HepG2 (cell line): ENCODE results near the gene AGPAT3. TPM values are rescaled to one million over a fixed set of nuclear protein-coding genes. Genes with fewer than 3 reads are reported as not detected.

Experiments used
- CC2D1A ChIP-seq: sonication (generic); formaldehyde crosslinking; IDR thresholded peaks from 2 replicates; pipeline ENCODE4 v1.8.1; 2023; ENCODE audit warnings: mild to moderate bottlenecking, missing genetic modification reagents
- CSRNP2 ChIP-seq: sonication (generic); formaldehyde crosslinking; conservative IDR thresholded peaks from 2 replicates; pipeline ENCODE4 v1.8.0; 2022; ENCODE audit warnings: low read depth, missing genetic modification reagents
- FOXM1 ChIP-seq: sonication (generic); formaldehyde crosslinking; IDR thresholded peaks from 2 replicates; pipeline ENCODE4 v1.5.0; 2020; ENCODE audit warnings: missing genetic modification reagents
- GATAD2A ChIP-seq: IDR thresholded peaks from 2 replicates; pipeline ENCODE4 v1.6.1; 2016
- IRF2 ChIP-seq: IDR thresholded peaks from 2 replicates; pipeline ENCODE4 v1.6.1; 2018; ENCODE audit warnings: missing genetic modification reagents, missing compliant biosample characterization
- MTA1 ChIP-seq: sonication (generic); formaldehyde crosslinking; IDR thresholded peaks from 2 replicates; pipeline ENCODE4 v1.4.0; 2020; ENCODE audit warnings: missing genetic modification reagents, mild to moderate bottlenecking, borderline replicate concordance
- PAXIP1 ChIP-seq: sonication (generic); formaldehyde crosslinking; conservative IDR thresholded peaks from 2 replicates; pipeline ENCODE4 v1.4.0; 2020; ENCODE audit warnings: mild to moderate bottlenecking, missing genetic modification reagents, moderate library complexity
- ZFP36L2 ChIP-seq: sonication (generic); formaldehyde crosslinking; IDR thresholded peaks from 2 replicates; pipeline ENCODE4 v1.4.0; 2020; ENCODE audit warnings: missing genetic modification reagents
- ZNF407 ChIP-seq: sonication (generic); formaldehyde crosslinking; IDR thresholded peaks from one replicate; pipeline ENCODE4 v1.5.1; 2020; ENCODE audit warnings: mild to moderate bottlenecking, missing genetic modification reagents; ENCODE audit errors: not compliant biosample characterization
- polyA plus RNA-seq, 8 experiments: library from polyadenylated mRNA; depleted of rRNA in 3 of 8; stranded (reverse) in 7 of 8; unstranded in 1 of 8; fragments of >200 nt; fragmentation: Illumina TruSeq in 4 of 8; extraction: Trizol in 4 of 8; gene quantifications; 2 replicates each; pipeline versions ENCODE4 v1.2.1 to v1.2.3, GENCODE V29; 2011 to 2016; ENCODE audit warnings: low read depth in 4 of 8, missing spikeins in 1 of 8, mixed read lengths in 1 of 8; ENCODE audit not compliant: insufficient read depth in 1 of 8
- total RNA-seq, 5 experiments: library from RNA; depleted of rRNA; stranded (reverse); fragments of >200 nt; fragmentation: Illumina TruSeq; extraction: Trizol; gene quantifications; 2 replicates each; pipeline ENCODE4 v1.2.3, GENCODE V29; 2016; ENCODE audit warnings: low read depth in 1 of 5
- TF ChIP-seq, protein P1 (sequence below): sonication (generic); formaldehyde crosslinking; IDR thresholded peaks from 2 replicates; pipeline ENCODE4 v1.5.1; 2020; ENCODE audit warnings: missing genetic modification reagents, mild to moderate bottlenecking, borderline replicate concordance

The AGPAT3 gene
- total and polyA plus RNA-seq, 2 of the 13 experiments (the other 11 are each of a cell fraction or from before 2014, with no cell fraction given), result 32.2 to 54.4 TPM

- TF ChIP-seq ZNF407 (peak; percentile 59), GATAD2A (peak; percentile 61), MTA1 (peak; percentile 74; the same call in 1 of the 2 replicates), ZFP36L2 (CRISPR knock-in tag) (no peak), FOXM1 (CRISPR knock-in tag) (no peak), IRF2 (CRISPR knock-in tag) (peak; percentile 65; the same call in 1 of the 2 replicates), CC2D1A (CRISPR knock-in tag) (no peak), CSRNP2 (no peak), PAXIP1 (CRISPR knock-in tag) (peak; percentile 73)
- TF ChIP-seq, protein P1, sequence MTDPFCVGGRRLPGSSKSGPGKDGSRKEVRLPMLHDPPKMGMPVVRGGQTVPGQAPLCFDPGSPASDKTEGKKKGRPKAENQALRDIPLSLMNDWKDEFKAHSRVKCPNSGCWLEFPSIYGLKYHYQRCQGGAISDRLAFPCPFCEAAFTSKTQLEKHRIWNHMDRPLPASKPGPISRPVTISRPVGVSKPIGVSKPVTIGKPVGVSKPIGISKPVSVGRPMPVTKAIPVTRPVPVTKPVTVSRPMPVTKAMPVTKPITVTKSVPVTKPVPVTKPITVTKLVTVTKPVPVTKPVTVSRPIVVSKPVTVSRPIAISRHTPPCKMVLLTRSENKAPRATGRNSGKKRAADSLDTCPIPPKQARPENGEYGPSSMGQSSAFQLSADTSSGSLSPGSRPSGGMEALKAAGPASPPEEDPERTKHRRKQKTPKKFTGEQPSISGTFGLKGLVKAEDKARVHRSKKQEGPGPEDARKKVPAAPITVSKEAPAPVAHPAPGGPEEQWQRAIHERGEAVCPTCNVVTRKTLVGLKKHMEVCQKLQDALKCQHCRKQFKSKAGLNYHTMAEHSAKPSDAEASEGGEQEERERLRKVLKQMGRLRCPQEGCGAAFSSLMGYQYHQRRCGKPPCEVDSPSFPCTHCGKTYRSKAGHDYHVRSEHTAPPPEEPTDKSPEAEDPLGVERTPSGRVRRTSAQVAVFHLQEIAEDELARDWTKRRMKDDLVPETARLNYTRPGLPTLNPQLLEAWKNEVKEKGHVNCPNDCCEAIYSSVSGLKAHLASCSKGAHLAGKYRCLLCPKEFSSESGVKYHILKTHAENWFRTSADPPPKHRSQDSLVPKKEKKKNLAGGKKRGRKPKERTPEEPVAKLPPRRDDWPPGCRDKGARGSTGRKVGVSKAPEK (CRISPR knock-in tag), result no peak
Observed at GRCh38 chr21:43938751-43939442, 73.9 kb downstream of the AGPAT3 start (continued).
